Hair follicle dermal papilla cell (primary cell): ENCODE measurements around the gene ZNF138. TPM values are rescaled to one million over a fixed set of nuclear protein-coding genes. Genes with fewer than 3 reads are reported as not detected.

Source experiments
- total RNA-seq: library from RNA; depleted of rRNA; stranded (reverse); fragments of >200 nt; gene quantifications from 2 replicates; pipeline ENCODE4 v1.2.3, GENCODE V29; 2012

Gene ZNF138
- 2.6 and 3.3 TPM in 2 replicates for total RNA-seq

DNA sequence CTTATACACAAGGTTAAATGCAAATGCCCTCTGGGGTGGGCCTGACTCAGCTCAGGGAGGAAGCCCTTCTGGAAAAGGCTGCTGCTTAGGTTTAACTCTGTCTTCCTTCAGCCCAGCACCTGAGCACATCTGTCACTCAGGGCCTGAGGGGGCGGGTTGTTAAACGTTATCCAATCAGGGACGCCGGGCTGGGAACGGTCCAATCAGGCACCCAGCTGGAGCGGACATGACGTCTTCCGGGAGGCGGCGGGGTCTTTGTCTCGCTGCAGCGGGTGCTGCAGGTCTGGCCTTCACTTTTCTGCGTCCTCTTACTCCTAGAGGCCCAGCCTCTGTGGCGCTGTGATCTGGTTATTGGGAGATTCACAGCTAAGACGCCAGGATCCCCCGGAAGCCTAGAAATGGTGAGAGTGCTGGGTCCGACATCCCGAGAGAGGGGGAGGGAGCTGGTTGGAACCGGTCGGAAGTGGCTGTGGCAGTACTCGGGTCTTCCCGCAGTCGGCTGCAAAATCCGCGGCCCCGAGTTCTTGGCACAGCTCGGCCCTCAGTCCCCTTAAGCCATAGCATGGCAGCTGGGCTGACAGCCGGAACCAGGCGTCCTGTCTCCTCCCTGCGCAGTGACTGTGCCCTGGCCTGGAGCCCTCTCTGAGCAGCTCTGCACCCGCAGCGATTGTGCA lies at the start of gene ZNF138:
Gene ZNF138 (plus strand): TSS at position 258 of the 674 bp plus-strand sequence. CDS start 141 bp downstream, at position 399.

Other genes starting within 250 kb of the ZNF138 start
- 6.2 and 8.8 TPM in 2 replicates for gene ZNF680, start 231.4 kb upstream of the ZNF138 start, total RNA-seq
- gene ZNF107, start 128.3 kb upstream of the ZNF138 start, total RNA-seq = 1.9 and 2.1 TPM in 2 replicates
- 2.1 and 2.7 TPM in 2 replicates for gene ZNF273, start 108.8 kb downstream of the ZNF138 start, total RNA-seq
- gene ZNF117, start 196.6 kb downstream of the ZNF138 start, total RNA-seq = 5.6 and 6.2 TPM in 2 replicates
- gene ERV3-1, start 212.3 kb downstream of the ZNF138 start, total RNA-seq = 10.7 and 16.7 TPM in 2 replicates